GM23248 (cell line): ENCODE results near the gene NMRK1. TPM values are rescaled to one million over a fixed set of nuclear protein-coding genes. Genes with fewer than 3 reads are reported as not detected.
A peak's percentile ranks its signal among the peaks of the same experiment; 100 is the strongest.

Experiments used
- DNase-seq: peaks from one replicate; pipeline ENCODE4 v3.0.0-alpha.2; 2015
- H2AFZ ChIP-seq: fragments of 200-600 bp; sonication (generic); 2 replicates; pipeline ENCODE4 v1.6.1; 2016; ENCODE audit warnings: antibody characterized with exemption
- H3F3A ChIP-seq: fragments of 200-600 bp; sonication (generic); 2 replicates; pipeline ENCODE4 v1.6.1; 2016; ENCODE audit warnings: mild to moderate bottlenecking, antibody characterized with exemption, mixed run types; ENCODE audit not compliant: insufficient read depth
- H3K27ac ChIP-seq: fragments of 200-600 bp; sonication (generic); 2 replicates; pipeline ENCODE4 v1.5.1; 2016; ENCODE audit warnings: mild to moderate bottlenecking
- H3K27me3 ChIP-seq: fragments of 200-600 bp; sonication (generic); replicated peaks from 2 replicates; pipeline ENCODE4 v1.6.1; 2016; ENCODE audit warnings: mild to moderate bottlenecking; ENCODE audit not compliant: insufficient read depth
- H3K36me3 ChIP-seq: fragments of 200-600 bp; sonication (generic); 2 replicates; pipeline ENCODE4 v1.6.1; 2016; ENCODE audit warnings: low read depth, mild to moderate bottlenecking
- H3K4me1 ChIP-seq: fragments of 200-600 bp; sonication (generic); 2 replicates; pipeline ENCODE4 v1.6.1; 2016; ENCODE audit warnings: mild to moderate bottlenecking; ENCODE audit not compliant: insufficient read depth
- H3K4me2 ChIP-seq: fragments of 200-600 bp; sonication (generic); one replicate; pipeline ENCODE4 v1.6.1; 2016; ENCODE audit warnings: mild to moderate bottlenecking; ENCODE audit not compliant: unreplicated experiment
- H3K4me3 ChIP-seq: fragments of 200-600 bp; sonication (generic); 2 replicates; pipeline ENCODE4 v1.5.1; 2016; ENCODE audit warnings: mild to moderate bottlenecking
- H3K79me2 ChIP-seq: fragments of 200-600 bp; sonication (generic); 2 replicates; pipeline ENCODE4 v1.6.1; 2016; ENCODE audit warnings: mild to moderate bottlenecking; ENCODE audit not compliant: insufficient read depth
- H3K9ac ChIP-seq: fragments of 200-600 bp; sonication (generic); 2 replicates; pipeline ENCODE4 v1.6.1; 2016; ENCODE audit warnings: mild to moderate bottlenecking
- H3K9me2 ChIP-seq: fragments of 200-600 bp; sonication (generic); 2 replicates; pipeline ENCODE4 v1.6.1; 2016; ENCODE audit warnings: mixed run types, mild to moderate bottlenecking, moderate library complexity; ENCODE audit not compliant: insufficient read depth
- H3K9me3 ChIP-seq: fragments of 200-600 bp; sonication (generic); one replicate; pipeline ENCODE4 v1.6.1; 2017; ENCODE audit warnings: low read depth
- H4K20me1 ChIP-seq: fragments of 200-600 bp; sonication (generic); 2 replicates; pipeline ENCODE4 v1.6.0; 2016; ENCODE audit not compliant: insufficient read depth
- EZH2 ChIP-seq: fragments of 200-600 bp; sonication (generic); IDR thresholded peaks from 2 replicates; pipeline ENCODE4 v1.6.1; 2018; ENCODE audit warnings: antibody characterized with exemption, mild to moderate bottlenecking; ENCODE audit not compliant: insufficient read depth, poor library complexity, severe bottlenecking
- EZH2phosphoT487 ChIP-seq: fragments of 200-600 bp; sonication (generic); IDR thresholded peaks from 2 replicates; pipeline ENCODE4 v1.6.1; 2018; ENCODE audit warnings: antibody characterized with exemption, moderate library complexity, mild to moderate bottlenecking, low read depth; ENCODE audit not compliant: insufficient read depth
- WGBS, 2 experiments: methylation state at CpG; one replicate each; pipeline ENCODE4 v1.1.6; 2015 to 2017; ENCODE audit warnings: low lambda C conversion rate in 2 of 2, low coverage in 1 of 2; ENCODE audit errors: missing lambda C conversion rate in 2 of 2; 5-methylcytosine and 5-hydroxymethylcytosine counted together
- in situ Hi-C: fragments of 300-500 bp; cut with MboI; formaldehyde crosslinking; loops from 2 replicates; pipeline ENCODE4 v1.15.0; 2020
- polyA plus RNA-seq: library from polyadenylated mRNA; unstranded; fragments of >200 nt; fragmentation: Nextera tagmentation; extraction: Ambion mirVana; gene quantifications from 2 replicates; pipeline ENCODE4 v1.2.1, GENCODE V29; 2016
- total RNA-seq: library from RNA; depleted of rRNA; stranded (reverse); fragments of >200 nt; shearing (Covaris generic); gene quantifications from 2 replicates; pipeline ENCODE4 v1.2.3, GENCODE V29; 2014

NMRK1 gene
- total and polyA plus RNA-seq, 2 experiments from 2014 or later, result 16.6 to 29.2 TPM

DNA sequence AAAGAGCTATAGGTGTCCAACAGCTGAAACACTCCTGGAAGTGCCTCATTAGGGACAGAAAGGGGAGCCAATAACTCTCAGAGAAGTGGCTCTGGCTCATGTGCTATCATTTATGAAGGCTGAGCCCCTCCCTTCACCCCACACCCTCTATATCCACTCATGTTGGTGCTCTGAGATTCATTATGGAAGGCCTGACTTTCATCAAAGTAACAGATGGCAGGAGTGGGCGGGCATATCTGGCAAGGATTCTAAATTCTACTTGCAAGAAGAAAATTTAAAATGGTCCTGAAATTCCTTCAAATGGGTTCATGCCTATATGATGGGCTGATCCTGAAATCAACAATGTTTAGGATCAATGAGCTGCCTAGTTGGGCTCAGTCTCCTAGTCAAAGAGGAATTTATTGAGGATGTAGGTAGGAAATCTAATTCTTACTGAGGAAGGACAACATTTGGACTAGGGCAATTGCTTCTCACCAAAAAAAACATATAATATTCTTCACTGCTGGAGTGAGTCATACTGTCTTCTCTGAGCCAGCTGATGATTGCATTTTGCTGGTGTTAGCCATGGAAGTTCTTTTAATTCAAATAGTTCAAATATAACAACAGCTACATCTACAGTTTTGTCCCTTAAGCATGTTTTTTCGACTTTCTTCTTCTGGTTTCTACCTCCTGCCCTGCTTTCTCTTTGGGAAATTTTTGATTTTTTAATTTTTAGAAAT is 23.5 kb downstream of the NMRK1 start:
- Histone ChIP-seq H2AFZ (0 out of 2 replicates have a peak overlapping the region, but pooled peaks have one; percentile 0), H3K9me2 (no peaks in the 10 kb centered on the region), H3K27ac (peak overlapping the region; percentile 42), H3K4me3 (no peak overlapping the region), H3F3A (peaks cover 22% of the 10 kb centered on the region), H3K9ac (0 out of 2 replicates have a peak overlapping the region, but pooled peaks have one; percentile 28), H3K4me2 (peak overlapping the region; percentile 36), H3K79me2 (no peaks in the 10 kb centered on the region), H3K4me1 (peaks cover 18% of the 10 kb centered on the region), H3K9me3 (no peaks in the 10 kb centered on the region), H3K27me3 (no peaks in the 10 kb centered on the region), H4K20me1 (no peaks in the 10 kb centered on the region), H3K36me3 (no peaks in the 10 kb centered on the region)
- WGBS, 2 experiments, result 3 to 4% methylated on average over 2 of the region's 2 CpGs
- peak; percentile 88 for DNase-seq
- no peak for TF ChIP-seq EZH2phosphoT487
- TF ChIP-seq EZH2, result no peak
- in situ Hi-C loops, result no loop called here

DNA sequence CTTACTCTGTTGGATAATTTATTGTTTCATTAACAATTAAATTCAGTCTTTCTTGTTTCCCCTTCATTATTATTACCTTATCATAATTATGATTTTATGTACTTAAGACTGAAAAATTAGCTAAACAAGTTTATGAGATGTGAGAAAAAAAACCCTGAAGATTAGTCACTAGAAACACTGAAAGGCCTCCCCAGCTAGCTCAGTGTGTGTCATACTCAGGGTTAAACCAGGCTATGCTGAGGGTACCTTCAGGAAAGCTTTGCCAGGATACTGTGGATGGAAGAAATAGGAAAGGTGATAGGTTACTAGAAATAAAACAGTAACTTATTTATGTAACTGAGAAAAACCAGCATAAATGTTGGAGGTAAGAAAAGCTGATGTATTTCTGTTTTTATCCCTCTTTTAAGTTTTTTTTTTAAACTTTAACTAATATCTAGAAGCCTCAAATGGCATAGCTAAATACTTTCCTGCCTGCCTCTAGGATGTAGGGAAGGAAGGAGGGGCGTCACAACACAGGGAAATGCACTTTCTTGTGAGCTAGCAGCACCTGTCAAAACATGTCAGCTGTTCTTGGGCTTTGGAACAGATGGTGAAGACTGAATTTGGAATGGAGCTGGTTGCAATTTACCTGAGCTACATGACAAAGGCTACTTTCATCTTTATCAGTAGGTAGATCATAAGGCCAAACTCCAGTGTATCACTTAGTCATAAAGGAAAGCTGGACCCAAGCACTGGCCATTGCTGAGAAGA is 24.2 kb downstream of the NMRK1 start:
- no peaks in the 10 kb centered on the region for H3K9me3 ChIP-seq
- peaks cover 18% of the 10 kb centered on the region for H3K4me1 ChIP-seq
- no peak overlapping the region for H3K9ac ChIP-seq
- no peaks in the 10 kb centered on the region for H3K36me3 ChIP-seq
- in situ Hi-C loops, result no loop called here
- H3F3A ChIP-seq, result peaks cover 22% of the 10 kb centered on the region
- TF ChIP-seq EZH2, result no peak
- no peak for TF ChIP-seq EZH2phosphoT487
- H3K27ac ChIP-seq, result peak overlapping the region; percentile 42
- peak overlapping the region; percentile 16 for H3K4me2 ChIP-seq
- peak; percentile 71 for DNase-seq
- H4K20me1 ChIP-seq, result no peaks in the 10 kb centered on the region
- no peak overlapping the region for H2AFZ ChIP-seq
- no peaks in the 10 kb centered on the region for H3K27me3 ChIP-seq
- no peaks in the 10 kb centered on the region for H3K9me2 ChIP-seq
- 47 to 57% methylated on average over 1 of the region's 1 CpG for WGBS, 2 experiments
- H3K4me3 ChIP-seq, result no peak overlapping the region
- no peaks in the 10 kb centered on the region for H3K79me2 ChIP-seq

DNA sequence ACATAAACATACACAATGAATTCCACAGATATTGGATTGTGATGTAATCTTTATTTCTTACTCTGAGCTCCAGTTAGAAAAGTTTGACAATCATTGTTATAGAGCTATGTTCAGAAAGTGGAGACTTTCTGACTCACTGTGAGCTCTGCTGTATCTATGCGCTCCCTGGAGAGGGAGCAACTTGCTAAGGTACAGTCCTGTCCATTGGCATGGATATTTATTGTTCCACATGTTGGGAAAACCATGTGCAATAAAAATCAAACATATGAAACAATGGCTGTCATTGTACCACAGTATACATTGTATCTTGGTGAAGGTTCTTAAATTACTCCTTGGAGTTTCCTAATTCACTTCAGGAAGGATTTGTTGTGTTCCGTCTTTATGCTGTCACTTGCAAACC is 26.8 kb downstream of the NMRK1 start:
- Histone ChIP-seq H3K4me2 (no peak overlapping the region), H3K4me1 (peaks cover 18% of the 10 kb centered on the region), H3K4me3 (no peak overlapping the region), H4K20me1 (no peaks in the 10 kb centered on the region), H3K36me3 (no peaks in the 10 kb centered on the region), H3K9me2 (no peaks in the 10 kb centered on the region), H3K9ac (no peak overlapping the region), H3K27ac (no peak overlapping the region), H3K9me3 (no peaks in the 10 kb centered on the region), H3F3A (peaks cover 22% of the 10 kb centered on the region), H3K27me3 (no peaks in the 10 kb centered on the region), H3K79me2 (no peaks in the 10 kb centered on the region), H2AFZ (no peak overlapping the region)
- in situ Hi-C loops, result no loop called here
- TF ChIP-seq EZH2 (no peak), EZH2phosphoT487 (no peak)
- DNase-seq, result no peak
- 98 to 100% methylated on average over 2 of the region's 2 CpGs for WGBS, 2 experiments

DNA sequence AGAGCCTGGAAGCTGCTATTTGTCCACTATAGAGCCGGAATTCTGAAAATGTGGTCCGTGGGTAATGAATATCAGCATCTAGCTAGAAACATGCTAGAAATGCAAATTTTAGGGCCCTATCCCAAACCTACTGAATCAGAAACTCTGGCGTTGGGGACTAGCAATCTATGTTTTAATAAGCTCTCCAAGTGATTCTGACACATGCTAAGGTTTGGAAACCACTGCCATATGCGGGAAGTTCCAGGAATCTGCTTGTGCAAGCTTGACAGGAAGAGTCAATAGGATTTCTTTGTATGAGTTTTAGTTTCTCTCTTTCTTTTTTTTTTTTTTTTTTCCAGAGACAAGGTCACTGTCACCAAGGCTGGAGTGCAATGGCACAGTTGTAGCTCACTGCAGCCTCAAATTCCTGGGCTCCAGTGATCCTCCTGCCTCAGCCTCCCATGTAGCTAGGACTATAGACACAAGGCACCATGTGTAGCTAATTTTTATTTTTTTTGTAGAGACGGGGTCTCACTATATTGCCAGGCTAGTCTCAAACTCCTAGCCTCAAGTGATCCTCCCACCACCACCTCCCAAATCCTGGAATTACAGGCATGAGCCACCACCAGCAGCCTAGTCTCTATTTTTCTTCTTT is 33.5 kb downstream of the NMRK1 start:
- no peaks in the 10 kb centered on the region for H3K9me2 ChIP-seq
- H3F3A ChIP-seq, result no peaks in the 10 kb centered on the region
- no peaks in the 10 kb centered on the region for H4K20me1 ChIP-seq
- H3K9ac ChIP-seq, result no peak overlapping the region
- WGBS, 2 experiments, result 45 to 49% methylated on average over 5 of the region's 5 CpGs
- peak; percentile 35 for DNase-seq
- no peaks in the 10 kb centered on the region for H3K9me3 ChIP-seq
- no peaks in the 10 kb centered on the region for H3K36me3 ChIP-seq
- H3K27me3 ChIP-seq, result no peaks in the 10 kb centered on the region
- no peak for TF ChIP-seq EZH2phosphoT487
- no peaks in the 10 kb centered on the region for H3K79me2 ChIP-seq
- H3K4me1 ChIP-seq, result no peaks in the 10 kb centered on the region
- H2AFZ ChIP-seq, result no peak overlapping the region
- no peak overlapping the region for H3K27ac ChIP-seq
- H3K4me2 ChIP-seq, result no peak overlapping the region
- in situ Hi-C loops, result no loop called here
- no peak overlapping the region for H3K4me3 ChIP-seq
